OCI-LY7 (cell line): ENCODE results near the gene CDH9. TPM values are rescaled to one million over a fixed set of nuclear protein-coding genes. Genes with fewer than 3 reads are reported as not detected.

ENCODE experiments used
- BruUV-seq: library from RNA; stranded (reverse); fragments of 400-500 nt; replicated peaks from 2 replicates; lab custom pipeline; 2021; lab: Mats Ljungman, UMichigan
- CTCF ChIA-PET: fragments of 300-600 bp; sonication (Branson Sonifier 250); formaldehyde crosslinking; loops from one replicate; lab custom pipeline; 2022; ENCODE audit warnings: antibody characterized with exemption; ENCODE audit not compliant: unreplicated experiment; lab: Charles Lee
- POLR2A ChIA-PET: fragments of 300-600 bp; sonication (Branson Sonifier 250); formaldehyde crosslinking; loops from one replicate; lab custom pipeline; 2022; ENCODE audit warnings: antibody characterized with exemption; lab: Charles Lee
- DNase-seq: peaks from one replicate; pipeline ENCODE4 v3.0.0-alpha.2; 2015; ENCODE audit warnings: low spot score
- H2AFZ ChIP-seq: fragments of 200-600 bp; sonication (generic), shearing (Covaris generic); 2 replicates; pipeline ENCODE4 v1.6.1; 2014; ENCODE audit warnings: mild to moderate bottlenecking, antibody characterized with exemption, low read length, moderate library complexity
- H3K27ac ChIP-seq: fragments of 200-600 bp; sonication (generic); 2 replicates; pipeline ENCODE4 v1.5.1; 2014; ENCODE audit warnings: mixed run types, low read depth, mild to moderate bottlenecking, moderate library complexity, low read length, inconsistent platforms; ENCODE audit not compliant: poor library complexity, severe bottlenecking
- H3K36me3 ChIP-seq: fragments of 200-600 bp; sonication (generic); 2 replicates; pipeline ENCODE4 v1.6.1; 2014; ENCODE audit warnings: mild to moderate bottlenecking, antibody characterized with exemption, low read length, moderate library complexity, mixed read lengths; ENCODE audit not compliant: insufficient read depth
- H3K4me1 ChIP-seq: fragments of 200-600 bp; sonication (generic); 2 replicates; pipeline ENCODE4 v1.5.1; 2014; ENCODE audit warnings: mild to moderate bottlenecking, low read length; ENCODE audit not compliant: insufficient read depth, poor library complexity, severe bottlenecking
- H3K4me2 ChIP-seq: fragments of 200-600 bp; sonication (generic); 2 replicates; pipeline ENCODE4 v1.6.1; 2014; ENCODE audit warnings: mild to moderate bottlenecking, low read length
- H3K4me3 ChIP-seq: fragments of 200-600 bp; sonication (generic); 2 replicates; pipeline ENCODE4 v1.5.1; 2014; ENCODE audit warnings: mild to moderate bottlenecking, low read depth, low read length; ENCODE audit not compliant: poor library complexity, severe bottlenecking
- H3K79me2 ChIP-seq: fragments of 200-600 bp; sonication (generic); 2 replicates; pipeline ENCODE4 v1.6.1; 2016; ENCODE audit warnings: low read depth, mild to moderate bottlenecking, low read length, moderate library complexity, mixed read lengths; ENCODE audit not compliant: insufficient read depth
- H3K9me2 ChIP-seq: fragments of 200-600 bp; sonication (generic); 2 replicates; pipeline ENCODE4 v1.6.1; 2016; ENCODE audit warnings: mild to moderate bottlenecking, low read length, mixed read lengths; ENCODE audit not compliant: insufficient read depth
- H3K9me3 ChIP-seq: fragments of 200-600 bp; sonication (generic); 2 replicates; pipeline ENCODE4 v1.6.1; 2014; ENCODE audit warnings: mild to moderate bottlenecking, mixed run types, low read length, mixed read lengths
- H4K20me1 ChIP-seq: fragments of 200-600 bp; sonication (generic); 2 replicates; pipeline ENCODE4 v1.6.1; 2014; ENCODE audit warnings: mild to moderate bottlenecking, antibody characterized with exemption, low read length, moderate library complexity, mixed read lengths; ENCODE audit not compliant: insufficient read depth
- CTCF ChIP-seq: fragments of 200-600 bp; sonication (generic); conservative IDR thresholded peaks from 2 replicates; pipeline ENCODE4 v1.5.1; 2014; ENCODE audit warnings: mild to moderate bottlenecking, antibody characterized with exemption, low read length, moderate library complexity, mixed read lengths
- EZH2phosphoT487 ChIP-seq: fragments of 200-600 bp; sonication (generic); IDR thresholded peaks from 2 replicates; pipeline ENCODE4 v1.6.1; 2018; ENCODE audit warnings: low read depth, borderline replicate concordance, mild to moderate bottlenecking, mixed run types, antibody characterized with exemption, low read length, moderate library complexity, mixed read lengths
- intact Hi-C: fragments of 100-400 bp; cut with micrococcal nuclease; formaldehyde crosslinking; loops from one replicate; pipeline ENCODE4 v1.10.0; 2022; ENCODE audit not compliant: unreplicated experiment
- total RNA-seq, 2 experiments: library from RNA; depleted of rRNA in 1 of 2; stranded (reverse); fragments of >200 nt in 1 of 2; shearing (Covaris generic) in 1 of 2; gene quantifications; 2 replicates each; pipeline ENCODE4 v1.2.3, GENCODE V29; 2014 to 2022

CDH9 gene
- total RNA-seq, 2 experiments from 2014 or later = not detected

DNA sequence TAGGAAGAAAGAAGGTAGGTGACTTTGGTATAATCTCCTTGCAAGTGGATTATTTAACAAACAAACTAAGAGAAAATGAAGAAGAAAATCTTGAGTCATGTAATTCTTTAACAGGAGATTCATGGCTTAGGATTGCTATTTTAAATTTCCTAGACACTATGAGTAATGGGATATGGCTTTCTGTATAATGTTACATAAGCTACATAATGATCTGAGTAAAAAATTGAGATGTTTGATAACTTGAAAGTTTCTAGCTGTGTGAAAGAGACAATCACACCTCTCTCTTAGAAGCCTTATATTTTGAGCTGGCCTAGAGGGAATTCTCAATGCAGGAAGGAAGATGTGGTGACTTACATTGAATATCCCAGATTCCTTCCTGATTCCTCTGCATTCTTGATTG is 92.5 kb downstream of the CDH9 start:
- Histone ChIP-seq H2AFZ (no peak overlapping the region), H3K4me2 (no peak overlapping the region), H3K4me1 (no peaks in the 10 kb centered on the region), H3K9me2 (no peaks in the 10 kb centered on the region), H3K9me3 (no peaks in the 10 kb centered on the region), H3K36me3 (no peaks in the 10 kb centered on the region), H3K4me3 (no peak overlapping the region), H4K20me1 (no peaks in the 10 kb centered on the region), H3K79me2 (no peaks in the 10 kb centered on the region), H3K27ac (no peak overlapping the region)
- POLR2A ChIA-PET = no interaction called here
- CTCF ChIA-PET = no interaction called here
- no TSS peak for BruUV-seq
- intact Hi-C loops = no loop called here
- no peak for DNase-seq
- TF ChIP-seq CTCF = no peak
- TF ChIP-seq EZH2phosphoT487 = no peak

GRCh38 chr5:26942481-26942880 is 95.9 kb downstream of the CDH9 start:
- H3K4me1 ChIP-seq = no peaks in the 10 kb centered on the region
- TF ChIP-seq CTCF (no peak), EZH2phosphoT487 (no peak)
- no peak overlapping the region for H3K4me3 ChIP-seq
- no peaks in the 10 kb centered on the region for H3K79me2 ChIP-seq
- H3K9me3 ChIP-seq = no peaks in the 10 kb centered on the region
- intact Hi-C loops = no loop called here
- ChIA-PET CTCF (no interaction called here), POLR2A (no interaction called here)
- H4K20me1 ChIP-seq = no peaks in the 10 kb centered on the region
- no peak overlapping the region for H3K4me2 ChIP-seq
- no TSS peak for BruUV-seq
- H3K9me2 ChIP-seq = no peaks in the 10 kb centered on the region
- H3K36me3 ChIP-seq = no peaks in the 10 kb centered on the region
- H3K27ac ChIP-seq = no peak overlapping the region
- H2AFZ ChIP-seq = no peak overlapping the region
- no peak for DNase-seq

- CTCF ChIA-PET = no interaction called here
- Histone ChIP-seq H3K4me2 (no peak overlapping the region), H3K27ac (no peak overlapping the region), H3K36me3 (no peaks in the 10 kb centered on the region), H3K9me2 (no peaks in the 10 kb centered on the region), H4K20me1 (no peaks in the 10 kb centered on the region), H3K9me3 (no peaks in the 10 kb centered on the region), H3K4me1 (no peaks in the 10 kb centered on the region), H2AFZ (no peak overlapping the region), H3K79me2 (no peaks in the 10 kb centered on the region), H3K4me3 (no peak overlapping the region)
- intact Hi-C loops = no loop called here
- no TSS peak for BruUV-seq
- DNase-seq = no peak
- POLR2A ChIA-PET = no interaction called here
- TF ChIP-seq EZH2phosphoT487 = no peak
Measured at GRCh38 chr5:26940994-26941393, 97.4 kb downstream of the CDH9 start.
